ENCODE data around the gene LUC7L3.

The LUC7L3 gene

DNA sequence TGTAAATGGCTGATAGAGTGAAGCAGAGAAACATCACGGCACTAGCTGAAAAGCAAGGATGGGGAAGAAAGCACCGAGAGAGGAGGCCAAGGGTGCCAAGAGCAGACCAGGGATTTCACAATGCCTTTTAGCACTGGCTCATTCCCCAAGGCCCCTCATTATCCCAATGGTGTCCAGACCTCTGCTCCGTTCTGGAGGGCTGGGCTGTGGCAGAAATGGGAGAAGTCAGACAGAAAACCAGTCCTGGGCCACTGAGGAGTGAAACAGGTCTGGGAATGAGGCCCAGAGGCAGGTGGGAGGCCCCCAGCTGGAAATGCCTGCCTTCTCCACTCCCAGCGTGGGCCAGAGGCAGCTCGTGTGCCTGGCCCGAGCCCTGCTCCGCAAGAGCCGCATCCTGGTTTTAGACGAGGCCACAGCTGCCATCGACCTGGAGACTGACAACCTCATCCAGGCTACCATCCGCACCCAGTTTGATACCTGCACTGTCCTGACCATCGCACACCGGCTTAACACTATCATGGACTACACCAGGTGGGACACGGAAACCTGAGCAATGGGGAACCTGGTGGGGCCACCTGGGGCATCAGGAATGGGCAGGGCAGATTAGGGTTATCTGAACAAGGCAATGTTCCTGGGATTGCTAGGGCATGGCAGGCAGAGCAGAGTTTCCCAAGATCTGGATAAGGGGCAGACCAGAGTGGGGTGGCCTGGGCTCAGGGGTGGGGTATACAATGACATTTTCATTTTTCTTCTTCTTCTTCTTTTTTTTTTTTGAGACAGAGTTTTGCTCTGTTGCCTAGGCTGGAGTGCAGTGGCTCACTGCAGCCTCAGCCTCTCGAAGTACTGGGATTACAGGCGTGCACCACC lies 32.0 kb upstream of the LUC7L3 start:
- DNase-seq (ENCODE audit: insufficient read length) (no peak), FAIRE-seq (no peak)
- TF ChIP-seq POLR2AphosphoS5 (IDR thresholded peaks at IDR 0.05; ENCODE audit: low read depth, low read length) (no peak), POLR2A (IDR thresholded peaks at IDR 0.05; ENCODE audit: low read depth, low read length) (no peak), TAF1 (IDR thresholded peaks at IDR 0.05; ENCODE audit: borderline replicate concordance, low read depth, low read length) (no peak)

- FAIRE-seq: no peak
- DNase-seq (ENCODE audit: insufficient read length): no peak
These were observed 31.2 kb upstream of the LUC7L3 start for GRCh38 chr17:50688245-50688644.

DNA sequence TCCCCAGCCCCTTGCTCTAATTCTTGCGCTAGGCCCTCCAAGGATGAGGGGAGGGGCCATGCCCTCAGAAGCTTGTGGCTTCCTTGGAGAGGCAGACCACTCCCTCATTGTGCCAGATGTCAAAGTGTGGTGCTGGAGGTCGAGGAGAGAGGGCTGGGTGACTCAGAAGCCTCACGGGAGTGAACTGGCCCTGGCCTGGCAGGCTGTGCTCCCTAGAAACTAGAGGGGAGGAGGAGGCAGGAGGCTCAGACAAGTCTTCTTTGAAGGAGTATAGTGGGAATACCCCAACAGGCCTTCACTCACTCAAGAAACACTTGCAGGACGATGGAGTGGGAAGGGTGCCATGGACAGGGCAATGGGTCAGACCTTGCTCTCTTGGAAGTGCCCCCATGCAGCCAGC lies 30.2 kb upstream of the LUC7L3 start:
- DNase-seq (ENCODE audit: insufficient read length): no peak
- TF ChIP-seq POLR2A (IDR thresholded peaks at IDR 0.05; ENCODE audit: low read depth, low read length) (no peak), POLR2AphosphoS5 (IDR thresholded peaks at IDR 0.05; ENCODE audit: low read depth, low read length) (no peak), TAF1 (IDR thresholded peaks at IDR 0.05; ENCODE audit: borderline replicate concordance, low read depth, low read length) (no peak)
- no peak for FAIRE-seq

More at GRCh38 chr17:50688245-50688644, 31.2 kb upstream of the LUC7L3 start:
- no peak for TF ChIP-seq POLR2AphosphoS5 (IDR thresholded peaks at IDR 0.05; ENCODE audit: low read depth, low read length)
- TF ChIP-seq TAF1 (IDR thresholded peaks at IDR 0.05; ENCODE audit: borderline replicate concordance, low read depth, low read length): no peak
- no peak for TF ChIP-seq POLR2A (IDR thresholded peaks at IDR 0.05; ENCODE audit: low read depth, low read length)

DNA sequence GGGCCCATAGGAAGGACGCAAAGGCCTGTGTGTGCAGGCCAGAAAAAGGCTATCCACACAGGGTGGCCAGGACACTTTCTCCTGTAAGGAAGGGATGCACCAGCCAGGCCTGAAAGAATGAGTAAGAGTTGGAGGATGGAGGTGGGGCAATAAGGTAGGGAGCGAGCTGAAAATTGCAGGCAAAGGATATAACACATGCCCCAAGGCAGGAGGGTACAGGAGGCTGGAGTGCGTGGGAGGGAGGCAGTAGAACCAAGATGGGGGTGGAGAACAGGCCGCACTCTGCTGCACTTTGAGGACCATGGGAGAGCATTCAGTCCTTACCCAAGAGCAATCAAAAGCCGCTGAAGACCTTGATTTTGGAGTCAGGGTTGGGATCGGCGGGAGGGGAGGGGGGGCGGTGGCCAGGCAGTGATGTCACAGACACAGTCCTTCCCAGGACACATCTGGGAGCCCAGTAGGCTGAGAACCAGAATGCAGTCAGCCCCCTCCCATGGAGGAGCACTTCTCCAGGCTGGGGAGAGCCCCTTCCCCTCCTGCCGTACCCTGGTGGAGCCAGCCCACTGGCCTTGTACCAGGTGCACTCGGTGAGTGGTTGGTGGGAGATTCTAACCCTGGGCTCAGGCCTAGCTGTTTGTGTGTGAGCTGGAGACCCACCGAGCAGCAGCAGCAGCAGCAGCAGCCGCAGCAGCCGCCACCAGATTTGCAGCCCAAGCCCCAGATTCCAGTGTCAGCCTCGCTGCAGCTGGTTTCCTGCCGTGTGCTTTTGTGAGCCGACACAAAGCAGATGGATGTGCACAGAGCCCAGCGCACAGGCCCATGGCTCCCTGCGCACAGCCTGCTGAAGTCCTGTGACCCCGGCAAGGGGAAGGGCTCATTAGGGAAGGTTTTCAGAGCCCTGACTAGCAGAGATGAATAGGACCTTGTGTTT lies 29.2 kb upstream of the LUC7L3 start:
- DNase-seq (ENCODE audit: insufficient read length): no peak
- FAIRE-seq: no peak
- TF ChIP-seq TAF1 (IDR thresholded peaks at IDR 0.05; ENCODE audit: borderline replicate concordance, low read depth, low read length) (no peak), POLR2A (IDR thresholded peaks at IDR 0.05; ENCODE audit: low read depth, low read length) (no peak), POLR2AphosphoS5 (IDR thresholded peaks at IDR 0.05; ENCODE audit: low read depth, low read length) (no peak)

DNA sequence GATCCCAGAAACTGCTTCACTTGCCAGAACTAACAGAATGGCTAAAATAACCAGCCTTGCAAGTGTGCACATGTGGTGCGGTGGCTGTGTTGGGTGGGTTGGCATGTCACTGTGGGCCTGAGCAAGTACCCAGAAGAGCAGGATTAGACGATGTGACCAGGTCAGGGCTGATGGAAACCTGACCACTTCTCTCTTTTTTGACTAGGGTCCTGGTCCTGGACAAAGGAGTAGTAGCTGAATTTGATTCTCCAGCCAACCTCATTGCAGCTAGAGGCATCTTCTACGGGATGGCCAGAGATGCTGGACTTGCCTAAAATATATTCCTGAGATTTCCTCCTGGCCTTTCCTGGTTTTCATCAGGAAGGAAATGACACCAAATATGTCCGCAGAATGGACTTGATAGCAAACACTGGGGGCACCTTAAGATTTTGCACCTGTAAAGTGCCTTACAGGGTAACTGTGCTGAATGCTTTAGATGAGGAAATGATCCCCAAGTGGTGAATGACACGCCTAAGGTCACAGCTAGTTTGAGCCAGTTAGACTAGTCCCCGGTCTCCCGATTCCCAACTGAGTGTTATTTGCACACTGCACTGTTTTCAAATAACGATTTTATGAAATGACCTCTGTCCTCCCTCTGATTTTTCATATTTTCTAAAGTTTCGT lies 28.4 kb upstream of the LUC7L3 start:
- TF ChIP-seq TAF1 (IDR thresholded peaks at IDR 0.05; ENCODE audit: borderline replicate concordance, low read depth, low read length) (no peak), POLR2AphosphoS5 (IDR thresholded peaks at IDR 0.05; ENCODE audit: low read depth, low read length) (no peak), POLR2A (IDR thresholded peaks at IDR 0.05; ENCODE audit: low read depth, low read length) (no peak)
- DNase-seq (ENCODE audit: insufficient read length) (no peak), FAIRE-seq (no peak)

DNA sequence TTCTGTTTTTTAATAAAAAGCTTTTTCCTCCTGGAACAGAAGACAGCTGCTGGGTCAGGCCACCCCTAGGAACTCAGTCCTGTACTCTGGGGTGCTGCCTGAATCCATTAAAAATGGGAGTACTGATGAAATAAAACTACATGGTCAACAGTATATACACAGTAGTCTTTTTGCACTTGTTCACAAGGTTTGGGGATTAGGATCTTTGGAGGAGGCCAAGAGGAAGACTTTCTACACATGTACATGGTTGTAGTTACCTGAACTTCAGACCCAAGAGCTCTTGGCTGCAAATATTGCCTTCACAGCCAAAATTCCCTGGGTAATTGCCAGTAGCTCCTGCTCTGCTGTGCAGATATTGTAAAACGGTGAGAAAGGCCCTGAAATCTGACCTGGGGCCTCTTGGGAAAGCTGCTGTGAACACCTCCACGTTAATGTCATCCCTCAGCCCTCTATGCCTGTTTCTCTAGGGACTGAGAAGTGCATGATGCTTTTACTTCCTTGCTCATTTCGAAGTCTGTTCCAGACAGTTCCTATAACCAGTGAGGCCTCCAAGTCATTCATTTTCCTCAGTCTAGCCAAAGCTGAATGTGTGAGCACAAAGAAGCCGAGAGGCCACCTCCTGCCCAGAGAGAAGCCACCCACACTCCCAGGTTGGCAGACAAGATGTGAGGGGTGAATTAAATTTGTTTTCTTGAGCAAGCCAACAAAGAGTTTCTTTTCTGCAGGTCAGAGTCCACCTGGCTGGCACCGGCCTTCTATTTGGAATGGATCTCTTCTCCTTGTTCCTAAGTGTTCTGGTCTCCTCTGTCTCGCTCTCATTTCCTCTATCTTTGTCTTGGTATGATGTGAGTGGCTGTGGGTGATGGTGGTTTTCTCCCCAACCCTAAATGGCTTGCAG lies 27.6 kb upstream of the LUC7L3 start:
- TF ChIP-seq TAF1 (IDR thresholded peaks at IDR 0.05; ENCODE audit: borderline replicate concordance, low read depth, low read length) (no peak), POLR2A (IDR thresholded peaks at IDR 0.05; ENCODE audit: low read depth, low read length) (no peak), POLR2AphosphoS5 (IDR thresholded peaks at IDR 0.05; ENCODE audit: low read depth, low read length) (no peak)
- DNase-seq (ENCODE audit: insufficient read length) (no peak), FAIRE-seq (no peak)

- no peak for TF ChIP-seq POLR2AphosphoS5 (IDR thresholded peaks at IDR 0.05; ENCODE audit: low read depth, low read length)
- TF ChIP-seq POLR2A (IDR thresholded peaks at IDR 0.05; ENCODE audit: low read depth, low read length): no peak
- no peak for TF ChIP-seq TAF1 (IDR thresholded peaks at IDR 0.05; ENCODE audit: borderline replicate concordance, low read depth, low read length)
- no peak for DNase-seq (ENCODE audit: insufficient read length)
- no peak for FAIRE-seq
These were observed 26.9 kb upstream of the LUC7L3 start for GRCh38 chr17:50692448-50693035.

DNA sequence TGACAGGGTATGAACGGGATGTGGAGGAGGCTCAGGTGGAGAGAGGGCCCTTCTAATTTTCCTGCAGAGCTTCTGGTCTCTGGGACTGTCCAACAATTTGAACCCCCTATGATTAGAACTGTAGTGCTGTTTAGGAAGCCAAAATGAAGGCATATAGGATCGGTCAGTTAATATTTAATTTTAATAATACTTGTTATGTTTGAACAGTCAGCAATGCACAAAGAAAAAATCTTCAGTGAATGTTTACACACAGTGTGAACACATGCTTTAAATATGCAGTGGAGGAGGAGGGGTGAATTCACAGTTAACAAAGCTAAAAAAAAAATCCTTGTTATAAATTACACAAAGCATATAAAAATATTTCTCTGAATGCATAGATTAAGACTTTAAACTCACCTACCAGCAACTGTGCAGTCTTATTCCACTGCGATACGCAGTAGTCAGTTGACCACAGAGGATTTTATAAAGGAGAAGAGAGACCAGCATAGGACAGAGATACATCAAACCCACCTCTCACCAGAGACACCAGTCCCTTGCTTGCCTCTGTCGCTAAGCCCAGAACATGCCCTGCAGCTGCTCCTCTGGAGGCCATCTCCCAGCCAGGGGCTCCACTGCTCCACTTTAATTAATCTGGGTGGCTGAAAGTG lies 26.2 kb upstream of the LUC7L3 start:
- FAIRE-seq (no peak), DNase-seq (ENCODE audit: insufficient read length) (no peak)
- TF ChIP-seq POLR2AphosphoS5 (IDR thresholded peaks at IDR 0.05; ENCODE audit: low read depth, low read length): no peak
- TF ChIP-seq POLR2A (IDR thresholded peaks at IDR 0.05; ENCODE audit: low read depth, low read length): no peak
- no peak for TF ChIP-seq TAF1 (IDR thresholded peaks at IDR 0.05; ENCODE audit: borderline replicate concordance, low read depth, low read length)

DNA sequence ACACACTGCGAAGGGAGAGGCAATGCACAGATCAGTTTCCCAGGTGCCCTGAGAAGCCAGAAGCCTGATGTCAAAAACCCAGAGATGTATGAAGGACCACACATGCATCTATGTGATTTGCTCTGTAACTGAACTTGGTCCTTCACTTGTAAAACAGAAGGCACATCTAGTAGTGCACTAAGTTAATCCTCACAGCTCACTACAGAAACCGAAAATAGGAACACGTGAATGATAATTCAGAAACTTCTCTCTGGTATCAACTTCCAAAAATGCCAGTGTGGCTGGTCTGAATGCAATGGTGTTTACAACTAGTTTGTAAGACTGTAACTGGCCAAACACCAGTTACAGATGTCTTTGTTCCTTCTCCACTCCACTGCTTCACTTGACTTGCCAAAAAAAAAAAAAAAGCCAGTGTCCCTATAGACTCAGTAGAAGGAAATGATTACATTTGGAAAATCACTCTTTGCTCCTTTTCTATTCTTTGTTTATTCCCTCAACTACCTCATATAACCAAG lies 23.0 kb upstream of the LUC7L3 start:
- no peak for FAIRE-seq
- no peak for DNase-seq (ENCODE audit: insufficient read length)
- TF ChIP-seq TAF1 (IDR thresholded peaks at IDR 0.05; ENCODE audit: borderline replicate concordance, low read depth, low read length) (no peak), POLR2A (IDR thresholded peaks at IDR 0.05; ENCODE audit: low read depth, low read length) (no peak), POLR2AphosphoS5 (IDR thresholded peaks at IDR 0.05; ENCODE audit: low read depth, low read length) (no peak)

All from GM12892 (cell line).